C4-2B (cell line): ENCODE measurements around the gene MTHFR.

Source experiments
- H3K27ac ChIP-seq: fragments of 450-650 bp; 2 replicates; pipeline ENCODE4 v1.5.1; 2017
- ZFX ChIP-seq: fragments of 450-650 bp; IDR thresholded peaks from 2 replicates; pipeline ENCODE4 v1.6.1; 2017
- TF ChIP-seq, protein P1 (sequence below): fragments of 450-650 bp; conservative IDR thresholded peaks from 2 replicates; pipeline ENCODE4 v1.5.1; 2017; ENCODE audit warnings: mild to moderate bottlenecking

Gene MTHFR

DNA sequence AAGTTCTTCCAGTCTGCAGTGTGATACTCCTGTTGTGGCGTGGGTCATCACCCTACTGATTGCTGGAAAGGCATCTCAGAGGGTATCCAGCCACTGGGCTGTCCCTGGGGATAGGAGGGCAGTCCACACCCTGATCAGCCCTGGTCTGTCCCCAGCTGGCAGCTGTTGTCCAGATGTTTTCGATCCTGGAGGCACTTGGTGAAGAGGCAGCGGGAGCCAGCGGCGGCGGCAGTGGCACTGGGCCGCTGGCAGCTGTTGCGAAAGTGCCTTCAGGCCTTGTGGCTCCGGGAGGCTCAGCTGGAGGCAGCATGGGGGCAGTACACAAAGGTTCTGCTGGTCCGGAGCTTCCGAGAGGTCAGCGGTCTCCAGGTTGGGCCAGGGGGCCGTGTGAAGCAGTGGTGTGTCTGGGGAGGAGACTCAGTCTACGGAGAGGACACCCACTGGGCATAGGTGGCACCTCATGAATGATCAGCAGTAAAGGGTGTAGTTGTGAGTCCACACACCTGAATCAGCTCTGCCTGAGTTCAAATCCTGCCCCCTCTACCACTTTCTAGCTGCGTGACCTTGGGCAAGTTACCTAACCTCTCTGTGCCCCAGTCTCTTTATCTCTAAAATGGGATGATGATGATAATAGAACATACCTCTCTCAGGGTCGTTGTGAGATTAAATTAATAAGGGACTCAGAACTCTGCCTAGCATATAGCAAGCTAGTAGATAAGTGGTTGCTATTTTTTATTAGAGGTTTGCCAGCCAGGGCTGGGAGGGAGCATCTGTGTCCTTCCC is 37.7 kb downstream of the MTHFR start:
- TF ChIP-seq, protein P1, sequence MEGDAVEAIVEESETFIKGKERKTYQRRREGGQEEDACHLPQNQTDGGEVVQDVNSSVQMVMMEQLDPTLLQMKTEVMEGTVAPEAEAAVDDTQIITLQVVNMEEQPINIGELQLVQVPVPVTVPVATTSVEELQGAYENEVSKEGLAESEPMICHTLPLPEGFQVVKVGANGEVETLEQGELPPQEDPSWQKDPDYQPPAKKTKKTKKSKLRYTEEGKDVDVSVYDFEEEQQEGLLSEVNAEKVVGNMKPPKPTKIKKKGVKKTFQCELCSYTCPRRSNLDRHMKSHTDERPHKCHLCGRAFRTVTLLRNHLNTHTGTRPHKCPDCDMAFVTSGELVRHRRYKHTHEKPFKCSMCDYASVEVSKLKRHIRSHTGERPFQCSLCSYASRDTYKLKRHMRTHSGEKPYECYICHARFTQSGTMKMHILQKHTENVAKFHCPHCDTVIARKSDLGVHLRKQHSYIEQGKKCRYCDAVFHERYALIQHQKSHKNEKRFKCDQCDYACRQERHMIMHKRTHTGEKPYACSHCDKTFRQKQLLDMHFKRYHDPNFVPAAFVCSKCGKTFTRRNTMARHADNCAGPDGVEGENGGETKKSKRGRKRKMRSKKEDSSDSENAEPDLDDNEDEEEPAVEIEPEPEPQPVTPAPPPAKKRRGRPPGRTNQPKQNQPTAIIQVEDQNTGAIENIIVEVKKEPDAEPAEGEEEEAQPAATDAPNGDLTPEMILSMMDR = no peak
- no peak for TF ChIP-seq ZFX
- no peak overlapping the region for H3K27ac ChIP-seq

DNA sequence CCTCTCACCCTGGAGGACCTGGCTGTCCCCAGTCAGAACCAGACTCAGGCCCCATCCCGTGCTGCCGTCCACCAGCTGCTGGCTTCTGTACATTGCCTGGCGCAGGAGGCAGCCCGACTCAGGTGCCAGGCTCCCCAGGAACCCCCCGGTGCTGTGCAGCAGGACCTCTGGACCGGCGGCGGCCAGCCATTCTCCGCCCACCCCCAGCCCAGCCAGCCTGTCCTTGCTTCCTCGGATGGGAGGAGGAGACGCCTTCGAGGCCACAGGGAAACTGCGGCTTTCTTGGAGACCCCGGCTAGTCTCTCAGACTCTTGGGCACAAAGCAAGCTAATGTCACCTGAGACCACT is 39.4 kb downstream of the MTHFR start:
- no peak for TF ChIP-seq ZFX
- TF ChIP-seq, protein P1 = no peak
- H3K27ac ChIP-seq = no peak overlapping the region

GRCh38 chr1:11765661-11766428 is 39.9 kb downstream of the MTHFR start:
- TF ChIP-seq, protein P1 = no peak
- TF ChIP-seq ZFX = no peak
- H3K27ac ChIP-seq = no peak overlapping the region

- no peak overlapping the region for H3K27ac ChIP-seq
- no peak for TF ChIP-seq ZFX
- TF ChIP-seq, protein P1 = no peak
Observed at GRCh38 chr1:11764519-11764918, 41.2 kb downstream of the MTHFR start.

GRCh38 chr1:11764115-11764514 is 41.6 kb downstream of the MTHFR start:
- no peak overlapping the region for H3K27ac ChIP-seq
- no peak for TF ChIP-seq ZFX
- TF ChIP-seq, protein P1 = no peak

GRCh38 chr1:11761988-11762406 is 43.8 kb downstream of the MTHFR start, which contains the start of gene C1orf167:
Gene C1orf167, plus strand, starts transcription at chr1:11762193. Its CDS starts 2,208 bp downstream, at chr1:11764401.
- H3K27ac ChIP-seq = peak within 1 kb of the TSS; percentile 9; the same call in 1 of the 2 replicates
- TF ChIP-seq, protein P1 = no peak
- TF ChIP-seq ZFX = no peak

DNA sequence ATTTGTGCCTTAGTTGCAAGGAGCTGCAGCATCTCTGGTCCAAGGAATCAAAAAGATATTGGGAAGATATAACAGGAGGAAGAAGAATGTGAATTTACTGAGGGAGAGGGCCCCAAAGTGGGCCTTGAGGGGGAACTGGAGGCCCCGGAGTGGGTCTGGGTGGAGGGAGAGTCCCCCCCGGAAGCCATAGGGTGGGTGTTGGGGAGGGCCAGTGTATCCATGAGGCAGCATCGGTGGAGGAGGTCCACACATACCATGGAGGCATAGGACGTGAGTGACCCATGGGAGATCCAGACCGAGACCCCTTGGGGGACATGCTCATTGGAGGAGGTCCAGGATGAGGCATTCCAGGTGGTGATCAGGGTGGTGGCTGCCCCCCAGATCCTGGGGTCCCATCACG is 44.5 kb downstream of the MTHFR start:
- TF ChIP-seq ZFX = no peak
- TF ChIP-seq, protein P1 = no peak

More for the DNA sequence above, 44.5 kb downstream of the MTHFR start:
- peak overlapping the region; percentile 9; the same call in 1 of the 2 replicates for H3K27ac ChIP-seq
